GM12878 (cell line): ENCODE results near the gene WDR91. TPM values are rescaled to one million over a fixed set of nuclear protein-coding genes. Genes with fewer than 3 reads are reported as not detected.

Experiments used
- ATAC-seq: fragments of 200-7000 bp; cut with Tn5 transposase; 3 replicates; pipeline ENCODE4 v1.9.1; 2020; ENCODE audit warnings: mild to moderate bottlenecking, moderate library complexity
- BruUV-seq: library from RNA; stranded (reverse); fragments of 400-500 nt; replicated peaks from 2 replicates; lab custom pipeline; 2021; lab: Mats Ljungman, UMichigan
- CTCF ChIA-PET: fragments of 300-600 bp; sonication (Branson Sonifier 250); formaldehyde crosslinking; extraction: SDS; loops from one replicate; lab custom pipeline; 2021; ENCODE audit warnings: inconsistent platforms; lab: Yijun Ruan, JAX
- POLR2A ChIA-PET: fragments of 350-600 bp; formaldehyde crosslinking; extraction: SDS; loops from one replicate; lab custom pipeline; 2021; ENCODE audit warnings: inconsistent platforms; lab: Charles Lee
- RAD21 ChIA-PET: fragments of 300-600 bp; sonication (Branson Sonifier 250); formaldehyde crosslinking; loops from one replicate; lab custom pipeline; 2023; ENCODE audit warnings: antibody characterized with exemption; ENCODE audit not compliant: unreplicated experiment; lab: Charles Lee
- SMC1A ChIA-PET: fragments of 300-600 bp; sonication (Branson Sonifier 250); formaldehyde crosslinking; loops from one replicate; lab custom pipeline; 2023; ENCODE audit not compliant: unreplicated experiment, uncharacterized antibody; lab: Charles Lee
- DNase-seq: peaks from one replicate; pipeline ENCODE4 v3.0.0-alpha.2; 2011; ENCODE audit warnings: low read depth, low spot score
- FAIRE-seq: peaks from 3 replicates; lab custom pipeline; 2011; peaks lifted over from hg19 to GRCh38; lab: Jason Lieb, UNC
- H2AFZ ChIP-seq: 2 replicates; pipeline ENCODE4 v1.6.0; 2011; ENCODE audit warnings: low read depth, low read length, control low read depth; ENCODE audit not compliant: control insufficient read depth
- H3K27ac ChIP-seq: 2 replicates; pipeline ENCODE4 v1.5.1; 2011; ENCODE audit warnings: control low read depth; ENCODE audit not compliant: control insufficient read depth, insufficient read depth
- H3K27me3 ChIP-seq, 2 experiments: replicated peaks in 1 of 2; 2 replicates each; pipeline versions ENCODE4 v1.6.0 to v1.6.1; 2011; ENCODE audit warnings: low read length in 1 of 2; ENCODE audit not compliant: control insufficient read depth in 2 of 2, insufficient read depth in 2 of 2
- H3K36me3 ChIP-seq, 2 experiments: 2 replicates each; pipeline ENCODE4 v1.5.1; 2011; ENCODE audit warnings: low read length in 1 of 2; ENCODE audit not compliant: control insufficient read depth in 2 of 2, insufficient read depth in 2 of 2
- H3K4me1 ChIP-seq: 2 replicates; pipeline ENCODE4 v1.6.1; 2011; ENCODE audit warnings: mild to moderate bottlenecking, low read length, moderate library complexity, mixed read lengths; ENCODE audit not compliant: control insufficient read depth, insufficient read depth
- H3K4me2 ChIP-seq: 2 replicates; pipeline ENCODE4 v1.6.0; 2011; ENCODE audit warnings: control low read depth; ENCODE audit not compliant: control insufficient read depth, insufficient read depth
- H3K4me3 ChIP-seq: fragments of 200-600 bp; sonication (generic); 2 replicates; pipeline ENCODE4 v1.5.1; 2016
- H3K79me2 ChIP-seq: 2 replicates; pipeline ENCODE4 v1.6.0; 2011; ENCODE audit warnings: low read length; ENCODE audit not compliant: control insufficient read depth, insufficient read depth
- H3K9ac ChIP-seq: 2 replicates; pipeline ENCODE4 v1.8.0; 2011; ENCODE audit warnings: low read length, control low read depth, mixed read lengths; ENCODE audit not compliant: control insufficient read depth, insufficient read depth
- H3K9me3 ChIP-seq: replicated peaks from 3 replicates; pipeline ENCODE4 v1.5.1; 2011; ENCODE audit warnings: mild to moderate bottlenecking, low read length; ENCODE audit not compliant: control insufficient read depth, insufficient read depth
- H4K20me1 ChIP-seq: 2 replicates; pipeline ENCODE4 v1.6.0; 2011; ENCODE audit not compliant: control insufficient read depth, insufficient read depth
- BRCA1 ChIP-seq: IDR thresholded peaks from 2 replicates; pipeline ENCODE4 v1.6.1; 2011; ENCODE audit warnings: low read depth, low read length, improper control_type of control experiment
- CBX5 ChIP-seq: sonication (generic); IDR thresholded peaks from 2 replicates; pipeline ENCODE4 v1.6.1; 2016; ENCODE audit warnings: low read depth, moderate library complexity, mild to moderate bottlenecking, inconsistent platforms
- POLR2A ChIP-seq: IDR thresholded peaks from 2 replicates; pipeline ENCODE4 v1.6.1; 2011; ENCODE audit warnings: low read depth, mild to moderate bottlenecking, low read length
- TCF12 ChIP-seq: IDR thresholded peaks from 2 replicates; pipeline ENCODE4 v1.6.1; 2011; ENCODE audit warnings: low read depth, mild to moderate bottlenecking, low read length
- WRNIP1 ChIP-seq: IDR thresholded peaks from 2 replicates; pipeline ENCODE4 v1.6.1; 2011; ENCODE audit warnings: low read depth, low read length, improper control_type of control experiment, borderline replicate concordance
- WGBS: methylation state at CpG from one replicate; pipeline ENCODE4 v1.1.6; 2016; ENCODE audit warnings: low lambda C conversion rate; ENCODE audit not compliant: insufficient replicate concordance, insufficient coverage; ENCODE audit errors: missing lambda C conversion rate; 5-methylcytosine and 5-hydroxymethylcytosine counted together
- in situ Hi-C: fragments of 300-500 bp; cut with MboI; formaldehyde crosslinking; loops from 9 replicates; pipeline ENCODE4 v1.14.3; 2018; ENCODE audit warnings: mixed read lengths
- intact Hi-C: fragments of 100-400 bp; cut with micrococcal nuclease; formaldehyde crosslinking; loops from one replicate; pipeline ENCODE4 v1.14.2; 2022; ENCODE audit not compliant: unreplicated experiment
- polyA plus RNA-seq, 11 experiments: library from polyadenylated mRNA; depleted of rRNA in 4 of 11; unstranded in 6 of 11; stranded (reverse) in 5 of 11; fragments of >200 nt; fragmentation: Nextera tagmentation in 4 of 11; fragmentation: Illumina TruSeq in 1 of 11; extraction: Ambion mirVana in 4 of 11; extraction: Trizol in 1 of 11; gene quantifications; 1 replicate in 1 of 11; 2 replicates in 10 of 11; pipeline versions ENCODE4 v1.2.1 to v1.2.3, GENCODE V29; 2011 to 2016; ENCODE audit warnings: inconsistent platforms in 2 of 11, missing spikeins in 2 of 11, low read depth in 1 of 11
- total RNA-seq, 4 experiments: library from RNA; depleted of rRNA in 3 of 4; stranded (reverse); fragments of >200 nt in 3 of 4; fragmentation: Illumina TruSeq in 1 of 4; extraction: Trizol in 1 of 4; gene quantifications; 2 replicates each; pipeline versions ENCODE4 v1.2.1 to v1.2.3, GENCODE V29; 2013 to 2021

The WDR91 gene
- total and polyA plus RNA-seq, 10 of the 15 experiments (the other 5 are each of a cell fraction or from before 2014, with no cell fraction given), result 7.6 to 83.3 (median 16.5) TPM

DNA sequence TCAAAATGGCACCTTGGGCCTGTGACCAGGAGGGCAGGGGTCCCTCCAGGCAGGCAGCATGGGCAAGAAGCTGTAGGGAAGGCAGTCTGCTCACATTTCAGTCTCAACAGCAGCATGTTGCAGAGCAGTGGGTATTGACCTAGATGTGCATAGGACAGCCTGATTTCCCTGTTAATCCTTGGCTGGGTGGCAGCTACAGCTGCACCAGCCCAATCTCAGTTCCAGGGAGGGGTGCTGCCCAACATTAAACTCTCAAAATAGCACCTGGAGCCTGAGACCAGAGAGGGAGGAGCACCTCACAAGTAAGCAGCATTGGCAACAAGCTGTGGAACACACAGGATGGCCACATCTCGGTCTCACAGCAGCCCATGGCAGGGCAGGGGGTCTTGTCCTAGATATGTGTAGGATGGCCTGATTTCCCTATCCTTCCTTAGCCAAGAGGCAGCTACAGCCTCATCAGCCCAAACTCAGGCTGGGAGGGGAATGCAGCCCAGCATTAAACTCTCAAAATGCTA is 53.1 kb downstream of the WDR91 start:
- no TSS peak for BruUV-seq
- FAIRE-seq (no peak), ATAC-seq (no peak), DNase-seq (no peak)
- H2AFZ ChIP-seq, result no peak overlapping the region
- H3K27ac ChIP-seq, result no peak overlapping the region; the same call in 1 of the 2 replicates
- H3K36me3 ChIP-seq, result peaks cover 8 to 9% of the 10 kb centered on the region in 2 experiments; a peak in 3 of 4 replicates
- H3K4me3 ChIP-seq, result no peak overlapping the region
- CTCF ChIA-PET, result interaction anchor here (0.6 to 4.4 kb wide), 7 partner anchors 11 to 214 kb away, joined by 3 to 28 read pairs (median 4); partner anchors contain the start of genes AGBL3 and TMEM140
- POLR2A ChIA-PET, result interaction anchor here (0.7 to 15.9 kb wide), 5 partner anchors 10 to 511 kb away, joined by 3 to 169 read pairs (median 19); partner anchors contain the start of genes AGBL3, CYREN and TMEM140
- WGBS, result 92% methylated on average over 1 of the region's 1 CpG
- H4K20me1 ChIP-seq, result no peaks in the 10 kb centered on the region
- RAD21 ChIA-PET, result interaction anchor here (0.8 to 9.0 kb wide), 5 partner anchors 8 to 171 kb away, joined by 3 to 84 read pairs (median 3); partner anchors contain the start of genes CYREN and TMEM140
- H3K9ac ChIP-seq, result no peak overlapping the region
- H3K4me1 ChIP-seq, result peaks cover 32% of the 10 kb centered on the region
- in situ Hi-C loops, result no loop called here
- peaks cover 37% of the 10 kb centered on the region for H3K79me2 ChIP-seq
- SMC1A ChIA-PET, result interaction anchor here (1.0 to 7.0 kb wide), 4 partner anchors 9 to 172 kb away, joined by 3 to 108 read pairs (median 7); partner anchors contain the start of genes AGBL3 and TMEM140
- no peak overlapping the region; the same call in 1 of the 2 replicates for H3K4me2 ChIP-seq
- intact Hi-C loops, result no loop called here
- TF ChIP-seq BRCA1 (no peak), POLR2A (peak; percentile 23; the same call in 1 of the 2 replicates)
- TF ChIP-seq, all 136 proteins: peak for 1
- Histone ChIP-seq H3K27me3 (no peaks in the 10 kb centered on the region), H3K9me3 (peaks cover 32% of the 10 kb centered on the region)

GRCh38 chr7:135156290-135156689 is 55.0 kb downstream of the WDR91 start:
- SMC1A ChIA-PET, result interaction anchor here (0.7 to 7.0 kb wide), 5 partner anchors 8 to 169 kb away, joined by 3 to 108 read pairs (median 3); partner anchors contain the start of gene TMEM140

More at GRCh38 chr7:135156290-135156689, 55.0 kb downstream of the WDR91 start:
- no peak for FAIRE-seq
- Histone ChIP-seq H3K79me2 (peaks cover 42% of the 10 kb centered on the region), H2AFZ (no peak overlapping the region), H3K4me1 (peaks cover 36% of the 10 kb centered on the region), H3K9me3 (peaks cover 29% of the 10 kb centered on the region), H3K9ac (no peak overlapping the region), H3K27ac (no peak overlapping the region), H3K4me3 (no peak overlapping the region), H4K20me1 (no peaks in the 10 kb centered on the region), H3K27me3 (no peaks in the 10 kb centered on the region), H3K4me2 (no peak overlapping the region), H3K36me3 (peaks cover 4 to 7% of the 10 kb centered on the region in 2 experiments; a peak in 2 of 4 replicates)
- WGBS, result 32% methylated on average over 1 of the region's 1 CpG
- ChIA-PET POLR2A (interaction anchor here (1.1 kb wide), 1 partner anchor 9 kb away, joined by 4 read pairs; the partner anchor contains the start of gene TMEM140), CTCF (interaction anchor here (0.7 to 1.9 kb wide), 4 partner anchors 9 to 30 kb away, joined by 3 to 7 read pairs (median 4); partner anchors contain the start of gene TMEM140), RAD21 (no interaction called here)
- no TSS peak for BruUV-seq
- TF ChIP-seq TCF12 (no peak), CBX5 (0 out of 2 replicates have a peak, but pooled peaks have one; percentile 52), WRNIP1 (no peak)
- in situ Hi-C loops, result no loop called here
- no peak for ATAC-seq
- intact Hi-C loops, result no loop called here
- no peak for DNase-seq
